PC-9 (cell line): Measurements from ENCODE around the gene ZFYVE26. TPM values are rescaled to one million over a fixed set of nuclear protein-coding genes. Genes with fewer than 3 reads are reported as not detected.
"Not testable (repeated sequence)": the region's sequence is repeated elsewhere in the genome, so short reads cannot be mapped to it uniquely, and the experiment has no call there.

Experiments
- BruUV-seq: library from RNA; stranded (reverse); fragments of 400-500 nt; replicated peaks from 2 replicates; lab custom pipeline; 2021; lab: Mats Ljungman, UMichigan
- CTCF ChIA-PET: fragments of 300-600 bp; sonication (Branson Sonifier 250); formaldehyde crosslinking; loops from one replicate; lab custom pipeline; 2022; ENCODE audit warnings: antibody characterized with exemption; lab: Charles Lee
- POLR2A ChIA-PET: fragments of 300-600 bp; sonication (Branson Sonifier 250); formaldehyde crosslinking; loops from one replicate; lab custom pipeline; 2022; ENCODE audit warnings: antibody characterized with exemption; ENCODE audit not compliant: unreplicated experiment; lab: Charles Lee
- DNase-seq, 2 experiments: peaks; one replicate each; pipeline versions ENCODE4 v3.0.0 to v3.0.0-alpha.2; 2015 to 2022; ENCODE audit warnings: mixed read lengths in 1 of 2
- H2AFZ ChIP-seq: fragments of 200-600 bp; sonication (generic); 2 replicates; pipeline ENCODE4 v1.8.1; 2017; ENCODE audit warnings: antibody characterized with exemption
- H3F3A ChIP-seq: fragments of 200-600 bp; sonication (generic); 2 replicates; pipeline ENCODE4 v1.8.1; 2017; ENCODE audit warnings: antibody characterized with exemption, mild to moderate bottlenecking, low read depth; ENCODE audit not compliant: insufficient read depth
- H3K27ac ChIP-seq: fragments of 200-600 bp; sonication (generic); 2 replicates; pipeline ENCODE4 v1.6.1; 2016; ENCODE audit warnings: mixed run types
- H3K27me3 ChIP-seq: fragments of 200-600 bp; sonication (generic); 2 replicates; pipeline ENCODE4 v1.6.1; 2016; ENCODE audit warnings: low read depth, mixed run types; ENCODE audit not compliant: insufficient read depth
- H3K36me3 ChIP-seq: fragments of 200-600 bp; sonication (generic); 2 replicates; pipeline ENCODE4 v1.6.1; 2016; ENCODE audit warnings: low read depth, mixed run types
- H3K4me1 ChIP-seq: fragments of 200-600 bp; sonication (generic); replicated peaks from 2 replicates; pipeline ENCODE4 v1.6.1; 2016; ENCODE audit warnings: mixed run types; ENCODE audit not compliant: insufficient read depth
- H3K4me2 ChIP-seq: fragments of 200-600 bp; sonication (generic); 2 replicates; pipeline ENCODE4 v1.6.1; 2017; ENCODE audit warnings: mixed run types
- H3K4me3 ChIP-seq: fragments of 200-600 bp; sonication (generic); 2 replicates; pipeline ENCODE4 v1.6.1; 2016; ENCODE audit warnings: mixed run types
- H3K79me2 ChIP-seq: fragments of 200-600 bp; sonication (generic); 2 replicates; pipeline ENCODE4 v1.6.1; 2017; ENCODE audit warnings: low read depth, mixed run types
- H3K9me2 ChIP-seq: fragments of 200-600 bp; sonication (generic); 2 replicates; pipeline ENCODE4 v1.8.1; 2017; ENCODE audit warnings: mild to moderate bottlenecking; ENCODE audit not compliant: insufficient read depth
- H3K9me3 ChIP-seq: fragments of 200-600 bp; sonication (generic); 2 replicates; pipeline ENCODE4 v1.8.1; 2016; ENCODE audit warnings: low read depth; ENCODE audit not compliant: insufficient read depth
- H4K20me1 ChIP-seq: fragments of 200-600 bp; sonication (generic); 2 replicates; pipeline ENCODE4 v1.8.1; 2017; ENCODE audit not compliant: insufficient read depth
- EZH2 ChIP-seq: fragments of 200-600 bp; sonication (generic); IDR thresholded peaks from 2 replicates; pipeline ENCODE4 v1.8.0; 2017; ENCODE audit warnings: antibody characterized with exemption, low read depth
- intact Hi-C: fragments of 100-400 bp; cut with micrococcal nuclease; formaldehyde crosslinking; loops from one replicate; pipeline ENCODE4 v1.10.0; 2022; ENCODE audit not compliant: unreplicated experiment
- total RNA-seq: library from RNA; stranded (reverse); gene quantifications from 2 replicates; pipeline ENCODE4 v1.2.3, GENCODE V29; 2021
- TF ChIP-seq, protein P1 (sequence below): fragments of 200-600 bp; sonication (generic); conservative IDR thresholded peaks from 2 replicates; pipeline ENCODE4 v1.6.1; 2017; ENCODE audit warnings: mixed run types, antibody characterized with exemption, mild to moderate bottlenecking, moderate library complexity

The ZFYVE26 gene
- total RNA-seq, 1 experiment from 2014 or later = 19.2 TPM

DNA sequence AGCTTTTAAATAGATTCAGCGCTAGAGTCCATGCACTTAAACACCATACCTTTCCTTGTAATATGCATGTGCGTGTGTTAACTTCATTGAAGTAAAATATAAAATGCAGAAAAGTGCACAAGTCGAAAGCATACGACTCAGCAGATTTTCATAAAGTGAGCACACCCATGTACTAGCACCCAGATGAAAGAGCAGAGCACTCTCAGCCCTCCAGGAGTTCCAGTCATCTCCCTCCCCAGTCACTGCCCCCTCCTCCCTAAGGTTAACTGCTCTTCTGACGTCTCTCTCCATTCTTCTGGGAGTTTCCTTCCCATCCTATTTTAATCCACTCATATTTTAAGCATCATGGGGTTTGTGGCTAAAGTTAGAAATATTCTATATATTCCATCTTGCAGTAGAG is 94.5 kb downstream of the ZFYVE26 start:
- H3K79me2 ChIP-seq = no peaks in the 10 kb centered on the region
- H3K4me1 ChIP-seq = 0 out of 2 replicates have a peak, but pooled peaks cover 4% of the 10 kb centered on the region
- no peak overlapping the region for H3K27ac ChIP-seq
- ChIA-PET POLR2A (no interaction called here), CTCF (interaction anchor here (0.6 kb wide), 2 partner anchors 10 to 1194 kb away, joined by 5 to 6 read pairs; no protein-coding TSS in a partner anchor)
- H3K27me3 ChIP-seq = no peaks in the 10 kb centered on the region; the same call in 1 of the 2 replicates
- H4K20me1 ChIP-seq = no peaks in the 10 kb centered on the region
- TF ChIP-seq, protein P1, sequence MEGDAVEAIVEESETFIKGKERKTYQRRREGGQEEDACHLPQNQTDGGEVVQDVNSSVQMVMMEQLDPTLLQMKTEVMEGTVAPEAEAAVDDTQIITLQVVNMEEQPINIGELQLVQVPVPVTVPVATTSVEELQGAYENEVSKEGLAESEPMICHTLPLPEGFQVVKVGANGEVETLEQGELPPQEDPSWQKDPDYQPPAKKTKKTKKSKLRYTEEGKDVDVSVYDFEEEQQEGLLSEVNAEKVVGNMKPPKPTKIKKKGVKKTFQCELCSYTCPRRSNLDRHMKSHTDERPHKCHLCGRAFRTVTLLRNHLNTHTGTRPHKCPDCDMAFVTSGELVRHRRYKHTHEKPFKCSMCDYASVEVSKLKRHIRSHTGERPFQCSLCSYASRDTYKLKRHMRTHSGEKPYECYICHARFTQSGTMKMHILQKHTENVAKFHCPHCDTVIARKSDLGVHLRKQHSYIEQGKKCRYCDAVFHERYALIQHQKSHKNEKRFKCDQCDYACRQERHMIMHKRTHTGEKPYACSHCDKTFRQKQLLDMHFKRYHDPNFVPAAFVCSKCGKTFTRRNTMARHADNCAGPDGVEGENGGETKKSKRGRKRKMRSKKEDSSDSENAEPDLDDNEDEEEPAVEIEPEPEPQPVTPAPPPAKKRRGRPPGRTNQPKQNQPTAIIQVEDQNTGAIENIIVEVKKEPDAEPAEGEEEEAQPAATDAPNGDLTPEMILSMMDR = no peak
- TF ChIP-seq EZH2 = no peak
- no peaks in the 10 kb centered on the region for H3F3A ChIP-seq
- no TSS peak for BruUV-seq
- no peaks in the 10 kb centered on the region for H3K9me2 ChIP-seq
- H3K9me3 ChIP-seq = no peaks in the 10 kb centered on the region
- no peaks in the 10 kb centered on the region for H3K36me3 ChIP-seq
- H3K4me2 ChIP-seq = no peak overlapping the region
- no peak for DNase-seq
- H3K4me3 ChIP-seq = no peak overlapping the region
- no peak overlapping the region for H2AFZ ChIP-seq
- intact Hi-C loops = no loop called here

DNA sequence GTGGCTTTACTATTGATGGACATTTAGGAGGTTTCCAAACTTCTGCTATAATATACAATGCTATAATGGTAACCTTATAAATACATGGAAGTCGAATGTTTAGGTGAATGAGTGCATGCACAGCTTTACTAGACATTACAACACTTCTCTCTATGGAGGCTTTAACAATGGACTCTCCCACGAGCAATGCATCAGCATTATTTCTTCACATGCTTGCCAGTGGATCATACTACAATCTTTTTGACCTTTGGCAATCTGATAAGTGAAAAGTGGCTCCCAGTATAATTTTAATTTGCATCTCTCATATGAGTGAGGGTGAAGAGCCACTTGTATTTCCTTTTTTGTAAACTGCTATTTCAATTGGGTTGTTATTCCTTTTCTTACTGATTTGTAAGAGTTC is 96.5 kb downstream of the ZFYVE26 start:
- DNase-seq = no peak
- Histone ChIP-seq H3K36me3 (no peaks in the 10 kb centered on the region), H3K4me3 (no peak overlapping the region), H3K79me2 (no peaks in the 10 kb centered on the region), H3K9me3 (no peaks in the 10 kb centered on the region), H3K27me3 (no peaks in the 10 kb centered on the region), H3K9me2 (no peaks in the 10 kb centered on the region), H3K4me1 (no peaks in the 10 kb centered on the region), H3K27ac (no peak overlapping the region), H4K20me1 (no peaks in the 10 kb centered on the region), H2AFZ (no peak overlapping the region), H3F3A (no peaks in the 10 kb centered on the region), H3K4me2 (no peak overlapping the region)
- intact Hi-C loops = no loop called here
- ChIA-PET POLR2A (no interaction called here), CTCF (no interaction called here)
- no TSS peak for BruUV-seq
- TF ChIP-seq, protein P1 = no peak
- no peak for TF ChIP-seq EZH2

DNA sequence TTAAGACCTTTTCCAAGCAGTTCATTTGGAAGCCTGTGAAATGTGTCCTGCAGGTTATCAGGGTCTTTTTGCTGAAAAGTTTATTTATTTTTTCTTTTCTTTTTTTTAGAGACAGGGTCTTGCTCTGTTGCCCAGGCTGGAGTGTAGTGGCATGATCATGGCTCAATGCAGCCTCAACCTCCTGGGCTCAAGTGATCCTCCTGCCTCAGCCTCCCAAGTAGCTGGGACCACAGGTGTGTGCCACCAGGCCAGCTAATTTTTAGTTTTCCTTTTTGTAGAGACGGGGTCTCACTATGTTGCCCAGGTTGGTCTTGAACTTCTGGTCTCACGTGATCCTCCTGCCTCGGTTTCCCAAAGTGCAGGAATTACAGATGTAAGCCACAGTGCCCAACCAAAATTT is 97.0 kb downstream of the ZFYVE26 start:
- H3K9me2 ChIP-seq, H3K4me3 ChIP-seq, H3K27ac ChIP-seq, H4K20me1 ChIP-seq, intact Hi-C loops, H2AFZ ChIP-seq, H3K4me1 ChIP-seq, H3K4me2 ChIP-seq, H3K27me3 ChIP-seq, H3K79me2 ChIP-seq, H3K9me3 ChIP-seq, H3K36me3 ChIP-seq, H3F3A ChIP-seq, CTCF ChIA-PET, DNase-seq, POLR2A ChIA-PET, BruUV-seq: not testable (repeated sequence)

DNA sequence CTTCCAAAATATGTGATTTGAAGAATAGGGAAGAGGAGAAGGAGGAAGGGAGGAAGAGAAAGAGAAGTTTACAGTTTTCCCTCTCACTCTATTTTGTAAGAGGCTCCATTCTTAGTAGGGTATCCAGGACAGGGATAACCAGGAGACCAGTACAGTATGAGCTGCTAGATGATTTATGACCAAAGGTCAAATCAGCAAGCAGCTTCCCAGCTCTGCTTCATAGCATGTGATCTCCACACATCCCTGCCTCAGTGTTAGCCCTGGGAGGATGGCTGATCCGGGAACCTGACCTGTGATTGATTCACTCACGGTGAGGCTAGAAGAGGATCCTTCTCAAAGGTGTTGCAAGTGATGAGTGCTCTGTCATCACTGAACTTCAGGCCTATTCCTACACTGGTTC is 98.1 kb downstream of the ZFYVE26 start:
- no TSS peak for BruUV-seq
- Histone ChIP-seq H3K4me2 (no peak overlapping the region), H3K79me2 (no peaks in the 10 kb centered on the region), H3K36me3 (no peaks in the 10 kb centered on the region), H2AFZ (no peak overlapping the region), H3K27ac (no peak overlapping the region), H3K27me3 (no peaks in the 10 kb centered on the region), H3K4me1 (no peaks in the 10 kb centered on the region), H3K9me3 (no peaks in the 10 kb centered on the region), H3K4me3 (no peak overlapping the region), H4K20me1 (no peaks in the 10 kb centered on the region), H3K9me2 (no peaks in the 10 kb centered on the region), H3F3A (no peaks in the 10 kb centered on the region)
- POLR2A ChIA-PET = no interaction called here
- TF ChIP-seq, protein P1 = no peak
- TF ChIP-seq EZH2 = no peak
- intact Hi-C loops = no loop called here
- CTCF ChIA-PET = no interaction called here
- DNase-seq = no peak
